Stimulated activated CD4-positive, alpha-beta T cell treated with anti-CD3 and anti-CD28 coated beads, Interleukin-1b, Interleukin-23, amount 100 ng/mL, for 4 hours (primary cell): ENCODE data around the gene RAMP3.
"Not testable (repeated sequence)": the region's sequence is repeated elsewhere in the genome, so short reads cannot be mapped to it uniquely, and the experiment has no call there.

Source experiments
- DNase-seq, 2 donors: peaks; one replicate each; pipeline ENCODE4 v3.0.0-alpha.2; 2020; ENCODE audit warnings: low read depth in 2 of 2

The RAMP3 gene

DNA sequence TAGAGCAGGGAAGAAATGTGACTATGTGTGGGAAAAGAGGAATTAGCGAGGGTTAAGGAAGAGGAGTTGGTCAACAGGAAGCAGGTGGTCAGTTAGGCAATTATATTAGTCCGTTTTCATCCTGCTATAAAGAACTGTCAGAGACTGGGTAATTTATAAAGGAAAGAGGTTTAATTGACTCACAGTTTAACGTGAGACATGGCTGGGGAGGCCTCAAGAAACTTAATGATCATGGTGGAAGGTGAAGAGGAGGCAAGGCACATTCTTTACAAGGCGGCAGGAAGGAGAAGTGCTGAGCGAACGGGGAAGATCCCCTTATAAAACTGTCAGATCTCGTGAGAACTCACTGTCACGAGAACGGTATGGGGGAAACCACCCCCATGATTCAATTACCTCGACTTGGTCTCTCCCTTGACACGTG, 35.0 kb downstream of the RAMP3 start:
- no peak for DNase-seq

- DNase-seq, result no peak
Observed at GRCh38 chr7:45193828-45194227, 36.2 kb downstream of the RAMP3 start.

DNA sequence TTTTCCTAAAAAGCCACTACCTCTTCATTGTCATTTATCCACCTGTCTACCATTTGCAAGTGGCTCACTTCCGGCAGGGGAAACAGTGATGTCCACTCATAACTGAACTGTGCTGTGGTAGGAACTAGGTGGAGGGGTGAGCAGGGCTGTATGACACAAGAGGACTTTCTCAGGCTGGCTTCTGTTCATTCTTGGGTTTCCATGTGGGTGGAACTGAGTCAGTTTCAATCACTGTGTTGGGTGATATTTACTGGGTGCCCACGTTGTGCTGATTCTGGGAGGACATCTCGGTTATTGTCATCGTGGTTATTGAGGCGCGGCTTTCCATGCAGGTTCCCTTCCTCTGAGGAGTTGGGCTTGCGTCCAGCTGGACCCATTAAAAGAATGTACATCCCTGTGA, 38.8 kb downstream of the RAMP3 start:
- DNase-seq, result peak in 1 of 2 donors; percentile 3

- DNase-seq, result no peak
Observed at GRCh38 chr7:45197461-45197860, 39.9 kb downstream of the RAMP3 start.

DNA sequence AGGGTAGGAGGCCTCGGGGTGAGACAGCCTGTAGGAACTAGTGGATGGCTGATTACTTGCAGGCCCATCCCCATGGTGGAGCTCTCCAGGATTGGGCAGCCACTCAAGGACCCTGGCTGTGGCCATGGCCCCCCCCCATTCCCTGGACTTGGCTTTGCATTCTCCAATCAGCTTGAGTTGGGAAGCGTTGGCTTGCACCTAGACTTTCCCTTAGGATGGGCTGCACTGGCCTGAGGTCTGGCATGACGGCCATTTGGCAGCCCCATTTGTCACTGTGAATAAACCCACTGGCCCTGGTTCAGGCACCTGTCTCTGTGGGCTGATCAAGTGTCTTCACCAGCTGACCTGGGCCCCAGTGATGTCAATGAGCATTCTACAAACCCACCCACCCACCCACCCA, 41.4 kb downstream of the RAMP3 start:
- DNase-seq, result no peak

DNA sequence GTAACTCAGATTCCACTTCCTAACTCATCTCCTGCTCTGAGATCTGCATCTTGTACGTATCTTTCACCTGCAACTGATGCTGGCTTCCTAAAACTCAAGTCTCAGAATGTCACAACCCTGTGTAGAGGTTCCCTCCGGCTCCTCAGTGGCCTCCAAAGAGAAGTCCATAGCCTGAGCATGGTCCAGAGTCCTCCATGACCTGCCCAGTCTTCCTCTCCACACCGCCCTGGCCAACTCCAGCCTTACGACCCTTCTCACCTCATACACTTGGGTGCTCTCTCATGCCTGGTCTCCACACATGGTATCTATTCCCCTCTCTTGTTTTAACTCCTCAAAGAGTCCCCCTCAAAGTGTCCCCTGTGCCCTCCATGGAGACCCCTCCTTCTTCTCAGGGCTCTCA, 41.9 kb downstream of the RAMP3 start:
- no peak for DNase-seq

- no peak for DNase-seq
Observed at GRCh38 chr7:45202625-45203024, 45.0 kb downstream of the RAMP3 start.

GRCh38 chr7:45203036-45203435, 45.4 kb downstream of the RAMP3 start:
- no peak for DNase-seq

- no peak for DNase-seq
Observed at GRCh38 chr7:45203459-45203858, 45.9 kb downstream of the RAMP3 start.

DNA sequence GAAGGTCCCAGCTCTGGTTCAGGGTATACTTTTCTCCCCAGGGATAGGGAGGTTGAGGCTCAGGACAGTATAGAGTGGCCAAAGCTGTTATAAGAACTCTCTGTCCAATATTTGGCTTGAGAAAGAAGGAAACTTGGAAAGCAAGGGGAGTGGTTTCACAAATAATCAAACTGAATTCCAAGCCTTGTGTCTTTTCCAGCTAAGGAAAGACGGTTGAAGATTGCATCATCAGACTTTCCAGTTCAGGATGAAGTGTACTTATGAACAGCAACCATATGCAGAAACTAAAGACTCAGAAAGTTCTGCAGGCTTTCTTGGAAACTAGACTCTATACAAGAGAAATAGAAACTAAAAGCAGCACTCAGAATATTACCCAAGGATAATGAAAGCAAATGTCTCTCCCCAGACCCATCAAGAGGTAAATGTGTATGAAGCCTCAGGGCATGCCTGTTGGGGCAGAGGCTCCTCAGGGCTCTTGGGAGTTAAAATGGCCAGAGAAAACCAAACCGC, 46.4 kb downstream of the RAMP3 start:
- DNase-seq, result no peak

- not testable (repeated sequence) for DNase-seq
Observed at GRCh38 chr7:45206266-45206665, 48.7 kb downstream of the RAMP3 start.

DNA sequence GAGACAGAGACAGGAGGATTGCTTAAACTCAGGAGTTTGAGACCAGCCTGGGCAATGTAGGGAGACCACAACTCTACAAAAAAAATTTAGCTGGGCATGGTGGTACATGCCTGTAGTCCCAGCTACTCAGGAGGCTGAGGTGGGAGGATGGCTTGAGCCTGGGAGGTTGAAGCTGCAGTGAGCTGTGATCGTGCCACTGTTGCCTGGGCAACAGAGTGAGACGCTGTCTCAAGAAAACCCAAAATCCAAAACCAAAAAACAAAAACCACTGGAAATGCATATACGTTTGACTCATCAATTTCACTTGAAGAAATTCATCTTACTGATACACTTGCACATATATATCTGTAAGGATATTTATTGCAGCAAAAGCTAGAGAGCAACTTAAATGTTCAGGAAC, 52.3 kb downstream of the RAMP3 start:
- not testable (repeated sequence) for DNase-seq

GRCh38 chr7:45211066-45211465, 53.5 kb downstream of the RAMP3 start:
- no peak for DNase-seq

- no peak for DNase-seq
Observed at GRCh38 chr7:45211958-45212357, 54.4 kb downstream of the RAMP3 start.

- DNase-seq, result no peak
Observed at GRCh38 chr7:45212606-45213005, 55.0 kb downstream of the RAMP3 start.

GRCh38 chr7:45215601-45216062, 58.0 kb downstream of the RAMP3 start:
- no peak for DNase-seq

DNA sequence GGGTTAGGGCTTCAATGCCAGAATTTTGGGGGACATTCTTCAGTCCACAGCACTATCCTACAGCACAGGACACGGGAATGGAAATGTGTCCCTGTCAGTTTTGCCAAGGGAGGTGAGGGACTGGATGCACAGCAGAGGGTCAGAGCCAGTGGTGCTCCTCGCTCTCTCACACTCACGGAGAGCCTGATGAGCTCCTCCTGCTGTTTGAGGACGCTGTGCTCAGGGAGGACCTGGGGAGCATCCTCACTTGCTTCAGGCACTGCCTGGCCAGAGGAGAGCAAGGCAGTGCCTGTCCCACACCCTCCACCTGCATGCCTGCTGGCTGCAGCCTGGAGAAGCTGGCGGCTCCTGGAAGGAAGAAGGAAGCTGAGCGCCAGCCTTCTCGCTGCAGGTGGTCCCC, 58.6 kb downstream of the RAMP3 start:
- DNase-seq, result no peak

DNA sequence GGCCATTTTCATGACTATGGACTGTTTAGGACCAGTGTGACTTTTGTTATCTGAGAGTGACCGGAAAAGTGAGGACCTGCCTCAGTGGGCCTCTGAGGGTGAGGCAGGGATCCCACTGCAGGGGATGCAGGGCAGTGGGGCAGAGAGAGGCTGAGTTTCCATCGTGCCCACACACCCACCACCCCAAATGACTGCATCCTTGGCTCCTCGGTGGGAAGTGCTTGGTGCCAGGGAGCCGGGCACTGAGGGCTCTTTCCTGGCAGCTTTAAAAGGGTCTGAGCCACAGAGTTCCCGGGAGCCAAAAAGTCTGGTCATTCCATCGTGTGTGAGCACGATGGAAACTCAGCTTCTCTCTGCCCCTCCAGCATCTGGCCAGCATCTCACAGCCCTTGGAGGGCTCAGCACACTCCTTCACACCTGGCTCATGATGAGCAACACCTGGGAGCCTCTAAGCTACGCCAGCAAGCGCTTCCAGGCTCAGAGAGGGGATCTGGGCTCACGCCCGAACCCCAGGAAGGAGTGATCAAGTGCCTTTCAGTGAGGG, 59.1 kb downstream of the RAMP3 start:
- no peak for DNase-seq

DNA sequence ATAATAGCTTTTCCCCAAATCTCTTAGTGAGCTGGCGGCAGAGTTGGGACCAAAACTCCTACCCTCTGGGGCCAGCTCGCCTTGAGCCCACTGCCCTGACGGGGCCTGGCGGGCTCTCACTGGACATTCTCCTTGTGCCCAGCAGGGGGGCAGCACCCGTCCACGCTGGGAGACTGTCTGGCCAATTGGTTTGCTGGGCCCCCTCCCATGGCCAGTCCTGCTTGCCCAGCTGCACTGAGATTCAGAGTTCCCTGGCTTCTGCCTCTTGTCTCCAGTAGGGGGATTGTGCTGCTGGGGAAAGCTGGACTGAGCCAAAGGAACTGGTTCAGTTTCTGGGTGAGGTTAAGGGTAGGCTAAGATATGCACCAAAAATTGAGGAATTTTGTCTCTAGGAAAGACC, 59.8 kb downstream of the RAMP3 start:
- DNase-seq, result no peak

DNA sequence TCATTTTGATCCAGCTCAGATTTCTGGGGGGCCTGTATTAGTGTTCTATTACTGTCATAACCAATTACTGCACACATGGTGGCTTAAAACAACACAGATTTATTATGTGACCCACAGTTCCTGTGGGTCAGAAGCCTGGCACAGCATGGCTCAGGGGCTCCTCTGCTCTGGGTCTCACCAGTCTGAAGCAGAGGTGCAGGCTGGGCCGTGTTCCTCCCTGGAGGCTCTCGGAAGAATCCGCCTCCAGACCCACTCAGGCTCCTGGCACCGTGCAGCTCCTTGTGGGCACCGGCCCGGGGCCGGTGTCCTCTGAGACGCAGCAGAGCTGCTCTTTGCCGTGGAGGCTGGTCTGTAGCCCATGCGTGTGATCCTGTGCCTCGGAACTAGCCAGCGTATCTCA, 61.5 kb downstream of the RAMP3 start:
- DNase-seq, result no peak

DNA sequence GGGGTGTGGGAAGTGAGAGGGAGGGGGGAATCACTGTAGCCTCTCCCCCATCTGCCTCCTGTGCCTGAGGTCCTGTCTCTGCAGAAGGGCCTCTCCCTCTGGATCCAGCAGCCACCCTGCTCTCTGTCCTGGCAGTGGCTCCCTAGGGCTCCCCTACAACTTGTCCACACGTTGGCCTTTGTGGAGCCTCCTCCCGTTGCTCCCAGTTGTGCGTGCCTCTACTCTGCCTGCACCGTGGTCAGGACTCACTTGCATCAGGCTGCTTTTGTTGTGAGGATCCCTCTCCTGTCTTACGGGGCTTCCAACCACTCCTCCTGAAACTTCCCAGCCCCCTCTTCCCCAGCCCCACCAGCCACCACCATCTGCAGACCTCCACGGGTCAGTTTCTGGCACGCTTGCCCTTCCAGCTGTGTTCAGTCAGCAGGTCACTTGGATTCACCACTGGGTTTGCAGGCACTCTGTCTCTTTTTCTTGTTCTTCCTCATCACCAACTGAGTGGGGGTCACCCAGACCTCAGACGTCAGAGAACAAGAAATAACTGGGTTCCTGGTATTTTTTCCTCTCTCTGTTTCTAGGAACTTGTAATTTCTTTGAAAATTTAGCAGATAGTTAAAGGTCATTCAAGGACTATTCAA, 62.3 kb downstream of the RAMP3 start:
- no peak for DNase-seq

GRCh38 chr7:45220846-45221618, 63.4 kb downstream of the RAMP3 start:
- DNase-seq, result no peak
